CD4-positive, alpha-beta T cell treated with Interleukin-21 for 1 hour (primary cell): ENCODE results near the gene CLDN7.
"Not testable (repeated sequence)": the region's sequence is repeated elsewhere in the genome, so short reads cannot be mapped to it uniquely, and the experiment has no call there.

Source experiments
- DNase-seq: peaks from one replicate; pipeline ENCODE4 v3.0.0-alpha.2; 2020

Gene CLDN7

DNA sequence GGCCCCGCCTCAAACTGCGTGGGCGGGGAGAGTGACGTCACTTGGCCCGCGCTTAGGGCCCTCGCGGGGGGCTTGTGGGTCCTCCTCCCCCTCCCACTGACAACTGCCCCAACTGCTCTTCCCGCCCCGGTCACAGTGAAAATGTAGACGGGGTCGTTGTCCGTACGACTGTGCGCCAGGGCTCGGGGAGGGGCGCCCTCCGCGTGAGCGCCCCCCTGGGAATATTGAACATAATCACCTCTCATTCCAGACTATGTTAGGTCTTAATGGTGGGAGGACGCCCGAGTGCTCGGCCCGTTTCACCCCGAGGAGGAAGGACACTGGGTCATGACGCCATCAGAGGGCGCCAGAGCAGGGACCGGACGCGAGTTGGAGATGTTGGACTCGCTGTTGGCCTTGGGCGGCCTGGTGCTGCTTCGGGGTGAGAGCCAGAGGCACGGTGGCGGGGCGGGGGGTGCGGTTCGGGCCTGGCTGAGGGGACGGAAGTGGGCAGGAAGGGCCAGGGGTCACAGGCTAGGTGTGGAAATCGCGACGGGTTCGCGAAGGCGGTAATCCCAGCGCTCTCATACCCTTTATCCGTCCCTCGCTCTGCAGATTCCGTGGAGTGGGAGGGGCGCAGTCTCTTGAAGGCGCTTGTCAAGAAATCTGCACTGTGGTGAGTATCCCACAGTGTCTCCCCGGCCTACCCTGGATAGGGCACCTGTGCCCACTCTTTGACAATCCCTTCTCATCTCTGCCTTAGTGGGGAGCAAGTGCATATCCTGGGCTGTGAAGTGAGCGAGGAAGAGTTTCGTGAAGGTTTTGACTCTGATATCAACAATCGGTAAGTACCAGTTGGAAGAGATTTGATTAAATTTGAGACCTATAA lies 9.9 kb downstream of the CLDN7 start, which contains the start of gene ELP5:
Gene ELP5, plus strand, starts transcription at position 40 of the 868 bp plus-strand sequence. Its CDS starts 336 bp downstream, at position 376.
- peak; percentile 91 for DNase-seq

GRCh38 chr17:7251661-7252175 lies 10.6 kb downstream of the CLDN7 start, which contains the start of gene CTDNEP1:
Gene CTDNEP1 (minus strand): TSS chr17:7251734. CDS start chr17:7251296, 438 bp downstream.
- peak; percentile 99 for DNase-seq

GRCh38 chr17:7250695-7251627 lies 11.3 kb downstream of the CLDN7 start:
- DNase-seq: peak; percentile 77

GRCh38 chr17:7249830-7250229 lies 12.4 kb downstream of the CLDN7 start:
- no peak for DNase-seq

DNA sequence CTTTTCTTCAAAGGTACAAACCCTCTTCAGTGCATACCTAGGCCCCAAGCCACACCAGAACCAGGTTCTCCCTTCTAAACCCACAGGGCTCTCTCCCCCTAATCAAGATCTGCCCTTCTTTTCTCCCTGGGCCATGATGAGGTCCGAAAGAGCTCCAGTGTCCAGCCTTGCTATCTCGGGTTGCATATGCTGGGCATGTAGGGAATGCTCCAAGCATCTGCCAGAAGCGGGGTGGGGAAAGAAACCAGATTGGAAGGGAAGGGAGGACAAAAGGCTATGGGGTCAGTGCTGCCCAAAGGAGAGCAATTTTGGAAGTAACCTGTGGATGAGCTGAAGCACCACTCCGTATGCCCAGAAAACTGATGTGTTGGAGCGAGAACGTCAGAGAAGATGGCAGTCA lies 13.1 kb downstream of the CLDN7 start:
- DNase-seq: no peak

DNA sequence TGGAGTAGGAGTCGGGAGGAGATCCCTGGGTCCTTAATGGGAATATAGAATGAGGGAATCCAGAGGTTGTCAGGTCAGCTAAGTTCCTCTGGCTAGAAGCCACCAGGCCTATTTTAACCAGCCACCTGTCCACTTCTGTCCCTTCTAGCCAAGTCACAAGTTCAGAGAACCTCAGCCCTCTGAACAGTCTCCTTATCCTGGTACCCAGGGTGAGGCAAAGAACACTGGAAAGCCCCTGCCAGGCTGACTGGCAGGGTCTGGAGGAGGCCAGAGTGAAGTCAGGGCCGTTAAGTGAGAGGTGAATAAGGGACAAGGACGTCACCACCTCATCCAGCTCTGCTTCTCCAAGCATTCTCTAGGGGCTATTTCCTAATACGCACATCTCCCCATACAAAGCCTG lies 13.5 kb downstream of the CLDN7 start:
- no peak for DNase-seq

DNA sequence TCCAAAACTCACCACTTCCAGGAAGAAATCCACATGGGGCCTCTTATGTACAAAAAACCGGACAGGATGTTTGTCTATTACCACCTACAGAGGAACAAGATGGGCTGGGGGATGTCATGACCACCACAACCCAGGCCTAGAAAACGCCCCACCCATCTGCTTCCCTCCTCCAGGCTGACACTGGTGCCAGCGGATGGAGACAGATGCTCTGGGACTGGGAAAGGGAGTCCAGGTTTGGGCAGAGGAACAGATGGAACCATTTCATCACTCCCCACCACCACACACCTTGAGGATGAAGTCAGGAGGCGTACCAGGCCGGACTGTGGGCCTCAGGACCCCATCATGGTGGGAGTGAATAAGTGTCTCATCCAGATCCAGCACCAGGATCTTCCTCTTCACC lies 15.5 kb downstream of the CLDN7 start:
- no peak for DNase-seq

DNA sequence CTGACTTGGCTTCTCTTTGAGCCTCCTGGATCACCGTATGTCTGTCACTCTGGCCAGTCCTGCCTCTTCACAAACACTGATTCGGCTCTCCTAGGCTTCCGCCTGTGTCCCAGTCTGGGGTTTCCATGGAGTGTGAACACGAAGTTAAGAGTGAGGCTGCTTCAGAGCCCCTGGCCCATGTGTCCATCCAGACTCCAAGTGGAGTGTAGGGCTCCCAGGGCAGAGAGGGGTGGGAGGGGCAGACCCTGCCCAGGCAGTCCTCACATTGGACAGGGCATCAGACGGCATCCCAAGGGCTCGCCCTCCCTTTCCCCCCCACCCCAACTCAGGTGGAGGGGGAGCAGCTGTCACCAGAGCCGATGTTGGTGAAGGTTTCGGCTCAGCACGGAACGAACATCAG lies 18.4 kb downstream of the CLDN7 start:
- DNase-seq: not testable (repeated sequence)

GRCh38 chr17:7243453-7243729 lies 18.9 kb downstream of the CLDN7 start:
- DNase-seq: no peak

- DNase-seq: peak; percentile 95
These were observed 19.4 kb downstream of the CLDN7 start for GRCh38 chr17:7242717-7243452.

GRCh38 chr17:7241783-7242716 lies 20.2 kb downstream of the CLDN7 start, which contains the start of gene GABARAP:
Gene GABARAP (minus strand): TSS chr17:7242449. CDS start chr17:7242330, 119 bp downstream.
- DNase-seq: peak; percentile 94

DNA sequence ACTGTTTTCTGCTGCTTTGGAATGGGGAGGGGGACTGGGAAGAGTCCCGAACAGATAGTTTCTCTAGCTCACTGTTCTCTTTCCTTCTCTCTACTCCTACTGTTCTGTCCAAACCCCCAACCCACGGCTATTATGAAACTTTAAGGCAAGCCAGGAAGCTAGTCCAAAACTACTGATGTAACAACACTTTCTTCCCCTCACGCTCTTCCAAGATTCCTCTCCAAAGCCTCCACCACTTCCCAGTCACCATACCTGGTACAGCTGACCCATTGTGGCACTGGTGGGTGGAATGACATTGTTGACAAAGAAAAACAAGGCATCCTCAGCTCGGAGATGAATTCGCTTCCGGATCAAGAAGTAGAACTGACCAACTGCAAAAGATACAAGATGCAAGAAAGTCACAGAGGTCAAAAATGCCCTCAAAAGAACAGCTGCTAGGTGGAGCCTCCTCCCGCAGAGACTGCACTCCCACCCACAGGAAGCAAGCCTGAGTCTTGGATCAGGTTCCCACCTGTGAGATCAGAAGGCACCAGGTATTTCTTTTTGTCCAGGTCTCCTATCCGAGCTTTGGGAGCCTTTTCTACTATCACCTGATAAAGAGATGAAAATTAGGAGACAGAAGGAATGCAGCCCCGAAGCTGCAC lies 21.1 kb downstream of the CLDN7 start:
- no peak for DNase-seq

DNA sequence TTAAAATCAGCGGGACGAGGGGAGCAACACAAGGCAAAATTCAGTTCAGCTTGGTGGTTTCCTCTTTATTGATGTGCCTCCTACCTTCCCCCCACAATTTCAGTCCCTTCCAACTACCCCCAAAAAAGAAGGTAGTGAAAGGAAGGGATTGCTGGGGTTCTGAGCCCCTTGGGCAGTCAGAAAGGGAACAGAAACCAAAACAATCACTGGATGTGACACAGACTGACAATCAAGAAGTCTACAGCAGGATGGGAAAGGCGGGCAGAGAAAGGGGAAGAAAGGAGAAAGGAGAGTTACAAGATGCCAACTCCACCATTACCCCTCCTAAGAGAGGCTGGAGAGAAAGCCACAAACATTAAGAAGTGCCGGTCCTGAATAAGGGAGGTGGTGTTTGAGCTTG lies 21.9 kb downstream of the CLDN7 start:
- DNase-seq: no peak

DNA sequence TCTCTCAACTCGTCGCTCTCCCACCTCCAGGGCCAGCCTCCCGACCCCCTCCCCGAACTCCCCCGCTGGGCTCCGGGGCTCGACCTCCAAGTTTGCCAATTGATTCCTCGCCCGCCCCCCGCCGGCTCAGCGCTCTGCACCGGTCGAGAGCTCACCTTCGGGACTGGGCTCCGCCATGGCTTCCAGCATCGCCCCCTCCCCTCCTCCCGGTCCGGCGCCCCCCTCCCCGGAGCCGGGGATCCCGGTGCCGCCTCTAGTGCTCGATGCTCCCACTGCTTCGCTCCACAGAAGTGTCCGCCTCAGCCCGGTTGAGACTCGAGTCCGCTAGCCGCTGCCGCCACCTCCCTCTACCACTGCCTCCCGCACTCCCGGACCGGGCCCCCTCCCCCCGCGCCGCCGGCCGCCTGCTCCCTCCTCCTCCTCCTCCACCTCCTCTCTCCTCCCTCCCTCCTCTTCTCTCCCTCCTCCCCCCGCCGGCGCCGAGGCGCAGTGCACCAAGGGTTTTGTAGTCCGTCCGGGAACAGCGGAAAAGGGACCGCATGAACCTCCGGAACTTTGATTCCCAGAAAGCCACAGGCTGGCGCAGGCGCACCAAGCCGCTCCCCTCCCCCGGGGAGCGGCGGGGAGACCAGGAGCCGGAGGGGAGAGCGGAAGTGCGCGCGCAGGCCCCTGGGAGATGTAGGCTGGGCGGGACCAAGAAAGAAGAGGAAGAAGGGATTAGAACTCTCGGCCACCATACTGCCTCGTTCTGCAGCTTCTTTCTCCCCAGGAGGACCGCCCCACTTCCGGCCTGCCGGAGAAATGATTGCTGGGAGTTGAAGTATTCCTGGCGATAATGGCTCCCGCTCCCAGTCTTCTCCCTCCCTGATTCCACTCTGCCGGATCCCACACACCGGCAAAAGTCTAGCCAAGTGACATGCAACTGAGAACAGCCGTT lies 22.9 kb downstream of the CLDN7 start, which contains the start of gene PHF23:
Gene PHF23, minus strand, starts transcription at position 367 of the 937 bp plus-strand sequence. Its CDS starts 178 bp downstream, at position 189.
- peak; percentile 99 for DNase-seq

DNA sequence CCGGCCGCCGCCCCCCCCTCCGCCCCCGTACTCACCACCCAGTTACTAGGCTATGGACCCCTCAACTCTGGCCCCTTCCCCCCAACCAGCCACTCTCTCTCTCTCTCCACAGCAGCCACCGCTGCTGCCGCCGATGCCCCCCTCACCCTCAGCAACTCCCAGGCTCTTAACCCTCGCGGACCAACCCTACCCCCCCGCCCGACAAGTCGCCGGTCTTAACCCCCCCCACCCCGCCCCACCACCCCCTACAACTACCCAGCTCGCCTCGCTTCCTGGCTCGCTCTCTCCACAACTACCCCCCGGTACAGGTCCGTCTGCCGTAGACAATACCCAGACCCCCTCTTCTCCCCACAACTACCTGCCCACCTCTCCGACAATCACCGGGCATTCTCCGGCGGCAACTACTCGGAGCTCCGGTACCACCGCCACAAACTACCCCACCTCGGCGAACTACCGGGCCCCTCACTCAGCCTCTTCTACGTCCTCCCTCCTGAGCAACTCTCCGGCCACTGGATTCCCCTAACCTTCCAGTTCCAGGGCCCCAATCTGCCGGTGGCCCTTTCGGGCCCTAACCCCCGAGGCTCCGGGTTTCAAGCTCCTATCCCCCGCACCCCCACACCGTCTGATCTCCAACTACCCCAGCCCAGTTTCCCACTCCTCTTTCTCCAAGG lies 23.7 kb downstream of the CLDN7 start:
- DNase-seq: peak; percentile 59

- peak; percentile 89 for DNase-seq
These were observed 24.4 kb downstream of the CLDN7 start for GRCh38 chr17:7237761-7238419.

DNA sequence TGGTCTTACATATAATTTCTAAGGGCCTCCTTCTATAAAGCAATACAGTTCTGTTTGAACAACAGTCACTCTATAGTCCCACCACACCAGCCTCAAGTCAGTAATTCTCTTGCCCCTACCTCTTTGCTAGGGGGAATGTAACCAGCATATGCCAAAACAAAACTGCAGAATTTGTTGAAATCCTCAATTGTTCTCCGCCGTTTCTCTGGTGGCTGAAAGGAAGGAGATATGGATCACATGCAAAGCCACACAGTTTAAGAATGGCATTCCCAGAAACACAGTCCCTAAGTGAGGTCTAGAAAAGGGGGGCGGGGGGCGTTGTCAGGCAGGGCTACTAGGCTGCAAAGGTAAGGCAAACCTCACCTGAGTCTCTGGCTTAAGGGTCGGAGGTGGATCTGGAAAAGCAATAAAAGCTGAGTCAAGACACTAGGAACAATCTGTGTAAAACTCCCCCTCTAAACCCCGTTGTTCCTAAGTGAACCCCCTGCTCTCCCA lies 25.0 kb downstream of the CLDN7 start:
- no peak for DNase-seq

- DNase-seq: no peak
These were observed 25.5 kb downstream of the CLDN7 start for GRCh38 chr17:7236808-7237207.
